K562 (cell line): ENCODE measurements around the gene MYBPHL. TPM values are rescaled to one million over a fixed set of nuclear protein-coding genes. Genes with fewer than 3 reads are reported as not detected.

Experiments used
- BCL6 ChIP-seq: fragments of 250-450 bp; sonication (Bioruptor Pico); IDR thresholded peaks from 2 replicates; pipeline ENCODE4 v1.4.0; 2020
- CEBPB ChIP-seq: fragments of 450-650 bp; IDR thresholded peaks from 2 replicates; pipeline ENCODE4 v1.6.1; 2016; ENCODE audit warnings: missing genetic modification characterization, missing compliant biosample characterization
- CTCF ChIP-seq, 3 experiments: IDR thresholded peaks in 2 of 3; conservative IDR thresholded peaks in 1 of 3; 2 replicates each; pipeline ENCODE4 v1.5.1; 2011 to 2012; ENCODE audit warnings: low read length in 3 of 3, mild to moderate bottlenecking in 3 of 3, control low read depth in 2 of 3, improper control_type of control experiment in 1 of 3, inconsistent platforms in 1 of 3, low read depth in 1 of 3, mixed read lengths in 1 of 3, moderate library complexity in 1 of 3; ENCODE audit not compliant: insufficient read depth in 2 of 3
- CTCFL ChIP-seq: IDR thresholded peaks from 2 replicates; pipeline ENCODE4 v1.6.1; 2011; ENCODE audit warnings: borderline replicate concordance, low read depth, mild to moderate bottlenecking, moderate library complexity, low read length; ENCODE audit not compliant: insufficient read depth, poor library complexity, severe bottlenecking
- DACH1 ChIP-seq: fragments of 450-650 bp; IDR thresholded peaks from 2 replicates; pipeline ENCODE4 v1.6.1; 2018; ENCODE audit not compliant: partially characterized antibody
- DMBX1 ChIP-seq: fragments of 250-450 bp; sonication (Bioruptor Pico); IDR thresholded peaks from 2 replicates; pipeline ENCODE4 v1.8.0; 2022; ENCODE audit warnings: inconsistent platforms, mild to moderate bottlenecking, moderate library complexity, borderline replicate concordance
- JUND ChIP-seq, 2 experiments: IDR thresholded peaks; 2 replicates in 1 of 2; 3 replicates in 1 of 2; pipeline ENCODE4 v1.6.1; 2011; ENCODE audit warnings: borderline replicate concordance in 2 of 2, low read depth in 2 of 2, low read length in 2 of 2, improper control_type of control experiment in 1 of 2, missing biosample characterization in 1 of 2, missing genetic modification characterization in 1 of 2, missing genetic modification reagents in 1 of 2
- NFATC3 ChIP-seq: fragments of 450-650 bp; IDR thresholded peaks from 2 replicates; pipeline ENCODE4 v1.6.1; 2017; ENCODE audit warnings: mild to moderate bottlenecking
- SNAPC5 ChIP-seq: fragments of 250-450 bp; sonication (Bioruptor Pico); IDR thresholded peaks from 2 replicates; pipeline ENCODE4 v1.8.0; 2021; ENCODE audit warnings: moderate library complexity, mild to moderate bottlenecking, inconsistent platforms
- ZNF232 ChIP-seq: sonication (generic); formaldehyde crosslinking; IDR thresholded peaks from 2 replicates; pipeline ENCODE4 v1.8.0; 2022; ENCODE audit warnings: mild to moderate bottlenecking, missing genetic modification reagents
- ZNF318 ChIP-seq, 2 experiments: fragments of 450-650 bp; IDR thresholded peaks; 2 replicates each; pipeline ENCODE4 v1.6.1; 2016; ENCODE audit warnings: mild to moderate bottlenecking in 2 of 2, borderline replicate concordance in 1 of 2, low read depth in 1 of 2, moderate library complexity in 1 of 2
- ZNF707 ChIP-seq: fragments of 250-450 bp; sonication (Bioruptor Pico); conservative IDR thresholded peaks from 2 replicates; pipeline ENCODE4 v1.8.0; 2022; ENCODE audit warnings: inconsistent platforms, mild to moderate bottlenecking, moderate library complexity
- ZSCAN29 ChIP-seq: fragments of 450-650 bp; IDR thresholded peaks from 2 replicates; pipeline ENCODE4 v1.6.1; 2017
- polyA plus RNA-seq, 8 experiments: library from polyadenylated mRNA; depleted of rRNA in 4 of 8; stranded (reverse) in 5 of 8; unstranded in 3 of 8; fragments of >200 nt; fragmentation: Nextera tagmentation in 2 of 8; fragmentation: Illumina TruSeq in 1 of 8; extraction: Ambion mirVana in 2 of 8; extraction: Trizol in 1 of 8; gene quantifications; 2 replicates each; pipeline versions ENCODE4 v1.2.1 to v1.2.3, GENCODE V29; 2011 to 2014; ENCODE audit warnings: inconsistent platforms in 1 of 8, missing spikeins in 1 of 8
- total RNA-seq, 7 experiments: library from RNA; depleted of rRNA in 6 of 7; stranded (reverse); fragments of >200 nt in 6 of 7; fragmentation: Illumina TruSeq in 2 of 7; extraction: Trizol in 2 of 7; gene quantifications; 2 replicates each; pipeline versions ENCODE4 v1.2.1 to v1.2.3, GENCODE V29; 2011 to 2021; ENCODE audit warnings: low replicate concordance in 1 of 7

Gene MYBPHL
- total and polyA plus RNA-seq, 9 of the 15 experiments (the other 6 are each of a cell fraction or from before 2014, with no cell fraction given): 0.20 to 1.9 (median 0.33) TPM

DNA sequence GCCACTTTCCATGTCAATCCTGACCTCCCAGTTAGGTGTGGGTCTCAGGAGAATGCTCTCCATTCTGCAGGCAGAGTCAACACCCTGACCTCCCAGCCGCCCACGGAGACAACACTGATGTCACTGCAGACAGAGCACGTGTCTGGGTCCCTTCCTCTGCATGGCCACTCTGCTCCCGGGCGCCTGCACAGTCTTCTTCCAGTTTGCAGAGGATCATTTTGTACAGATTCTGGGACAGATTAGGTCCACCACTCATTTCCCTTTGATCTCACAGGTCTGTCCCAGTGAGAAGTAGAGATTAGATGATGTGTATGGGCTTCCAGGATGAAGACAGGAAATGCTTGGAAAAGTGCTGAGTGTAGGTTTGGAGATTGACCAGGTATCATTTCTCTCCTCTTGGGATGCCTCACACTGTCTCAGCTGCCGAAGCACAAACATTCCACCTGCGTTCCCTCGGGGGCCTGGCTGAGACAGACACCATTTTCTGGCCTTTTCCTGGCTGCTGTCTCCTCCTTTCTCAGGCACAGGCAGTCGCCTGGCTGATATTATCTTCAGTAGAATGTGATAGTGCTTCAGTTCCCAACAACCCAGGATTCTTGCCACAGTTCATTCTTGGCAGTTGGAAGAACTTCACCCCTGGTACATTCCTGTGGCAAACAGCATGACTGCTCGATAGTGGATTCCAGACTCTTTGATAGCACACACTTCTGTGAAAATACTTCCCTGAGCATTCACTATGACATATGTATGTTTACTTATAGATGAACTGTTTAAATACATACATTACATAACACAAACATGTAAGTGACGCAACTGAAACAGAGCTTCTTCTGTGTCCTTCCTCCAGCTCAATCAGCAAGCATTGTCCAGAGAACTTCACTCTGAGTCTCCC lies 7.9 kb downstream of the MYBPHL start (continued):
- TF ChIP-seq JUND (IDR thresholded peaks at IDR 0.05; ENCODE audit: borderline replicate concordance, low read depth, low read length) (peak; percentile 77), JUND (tag; IDR thresholded peaks at IDR 0.05; ENCODE audit: borderline replicate concordance, low read depth, low read length) (peak; percentile 80; the same call in 2 of the 3 replicates), ZNF232 (CRISPR knock-in tag) (0 out of 2 replicates have a peak, but pooled peaks have one; percentile 74), ZNF707 (CRISPR knock-in tag) (no peak), CEBPB (tag) (peak; percentile 91), NFATC3 (no peak), CTCF (IDR thresholded peaks at IDR 0.05 in 2 of 3, conservative IDR thresholded peaks at IDR 0.05 in 1 of 3; ENCODE audit: insufficient read depth in 2 of 3, low read depth in 1 of 3, low read length in 3 of 3) (no peak), CTCFL (no peak), BCL6 (CRISPR knock-in tag) (no peak), DMBX1 (peak; percentile 79), SNAPC5 (CRISPR knock-in tag) (no peak), ZSCAN29 (no peak), DACH1 (no peak), ZNF318 (IDR thresholded peaks at IDR 0.05; ENCODE audit: borderline replicate concordance in 1 of 2, low read depth in 1 of 2) (no peak)
